ENCODE data around the gene SMYD3.

Gene SMYD3

GRCh38 chr1:245812278-245812677 is 694.8 kb downstream of the SMYD3 start:
- DNase-seq = no peak

GRCh38 chr1:245810789-245811337 is 696.2 kb downstream of the SMYD3 start:
- no peak for DNase-seq

GRCh38 chr1:245810181-245810769 is 696.8 kb downstream of the SMYD3 start:
- DNase-seq = no peak

- no peak for DNase-seq
Measured at GRCh38 chr1:245809361-245809760, 697.7 kb downstream of the SMYD3 start.

GRCh38 chr1:245807954-245808719 is 698.9 kb downstream of the SMYD3 start:
- no peak for DNase-seq

GRCh38 chr1:245807306-245807705 is 699.8 kb downstream of the SMYD3 start:
- DNase-seq = no peak

- no peak for DNase-seq
Measured at GRCh38 chr1:245805532-245805931, 701.5 kb downstream of the SMYD3 start.

GRCh38 chr1:245804696-245805095 is 702.4 kb downstream of the SMYD3 start:
- DNase-seq = no peak

- no peak for DNase-seq
Measured at GRCh38 chr1:245803666-245804037, 703.4 kb downstream of the SMYD3 start.

- DNase-seq = no peak
Measured at GRCh38 chr1:245802941-245803665, 704.0 kb downstream of the SMYD3 start.

GRCh38 chr1:245800901-245801605 is 706.0 kb downstream of the SMYD3 start:
- DNase-seq = no peak

- no peak for DNase-seq
Measured at GRCh38 chr1:245798349-245798711, 708.7 kb downstream of the SMYD3 start.

- DNase-seq = no peak
Measured at GRCh38 chr1:245797592-245798348, 709.3 kb downstream of the SMYD3 start.

GRCh38 chr1:245791410-245792312 is 715.4 kb downstream of the SMYD3 start:
- no peak for DNase-seq

- DNase-seq = no peak
Measured at GRCh38 chr1:245790441-245790840, 716.6 kb downstream of the SMYD3 start.

GRCh38 chr1:245788886-245789285 is 718.2 kb downstream of the SMYD3 start:
- no peak for DNase-seq

- DNase-seq = no peak
Measured at GRCh38 chr1:245788269-245788668, 718.8 kb downstream of the SMYD3 start.

GRCh38 chr1:245786948-245787347 is 720.1 kb downstream of the SMYD3 start:
- DNase-seq = no peak

GRCh38 chr1:245779797-245780755 is 727.0 kb downstream of the SMYD3 start:
- no peak for DNase-seq

GRCh38 chr1:245777752-245778151 is 729.3 kb downstream of the SMYD3 start:
- no peak for DNase-seq

All from hippocampal formation (tissue), 2 donors.